Kidney epithelial cell (primary cell): ENCODE results near the gene BTG4. TPM values are rescaled to one million over a fixed set of nuclear protein-coding genes. Genes with fewer than 3 reads are reported as not detected.

Experiments
- DNase-seq: peaks from one replicate; pipeline ENCODE4 v3.0.0-alpha.2; 2010; ENCODE audit warnings: low read depth
- H3K27me3 ChIP-seq: 2 replicates; pipeline ENCODE4 v1.6.0; 2011; ENCODE audit warnings: low read length; ENCODE audit not compliant: control insufficient read depth, insufficient read depth
- H3K36me3 ChIP-seq: 2 replicates; pipeline ENCODE4 v1.5.1; 2011; ENCODE audit warnings: low read length; ENCODE audit not compliant: control insufficient read depth, insufficient read depth
- H3K4me3 ChIP-seq: 2 replicates; pipeline ENCODE4 v1.5.1; 2011; ENCODE audit warnings: low read depth, mild to moderate bottlenecking, control low read depth, low read length
- total RNA-seq: library from RNA; depleted of rRNA; stranded (reverse); fragments of >200 nt; gene quantifications from 2 replicates; pipeline ENCODE4 v1.2.3, GENCODE V29; 2015
- TF ChIP-seq, protein P1 (sequence below): IDR thresholded peaks from 2 replicates; pipeline ENCODE4 v1.5.1; 2011; ENCODE audit warnings: mild to moderate bottlenecking, moderate library complexity, low read length, control low read depth, inconsistent platforms; ENCODE audit not compliant: insufficient read depth, poor library complexity, severe bottlenecking

The BTG4 gene
- total RNA-seq, 1 donor from 2014 or later, result 0.08 TPM

DNA sequence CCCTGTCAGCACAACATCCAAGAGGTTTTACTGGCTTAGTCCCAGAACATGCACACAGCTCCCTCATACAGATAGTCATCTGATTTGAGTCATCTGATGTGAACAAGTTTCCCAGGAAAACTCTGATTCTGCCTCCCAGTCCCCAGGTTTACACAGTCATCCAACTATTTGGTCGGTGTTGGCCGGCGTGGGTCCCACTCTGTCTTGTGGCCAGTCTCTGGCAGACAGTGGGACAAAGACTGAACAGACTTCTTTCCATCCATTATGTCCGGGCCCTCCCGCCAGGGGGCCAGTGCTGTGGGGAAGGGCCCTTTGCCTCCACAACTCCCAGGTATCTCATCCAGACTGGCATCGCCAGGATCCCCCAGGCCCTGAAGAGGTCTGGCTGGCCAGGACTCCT lies 60.0 kb downstream of the BTG4 start:
- H3K36me3 ChIP-seq, result no peaks in the 10 kb centered on the region
- TF ChIP-seq, protein P1, sequence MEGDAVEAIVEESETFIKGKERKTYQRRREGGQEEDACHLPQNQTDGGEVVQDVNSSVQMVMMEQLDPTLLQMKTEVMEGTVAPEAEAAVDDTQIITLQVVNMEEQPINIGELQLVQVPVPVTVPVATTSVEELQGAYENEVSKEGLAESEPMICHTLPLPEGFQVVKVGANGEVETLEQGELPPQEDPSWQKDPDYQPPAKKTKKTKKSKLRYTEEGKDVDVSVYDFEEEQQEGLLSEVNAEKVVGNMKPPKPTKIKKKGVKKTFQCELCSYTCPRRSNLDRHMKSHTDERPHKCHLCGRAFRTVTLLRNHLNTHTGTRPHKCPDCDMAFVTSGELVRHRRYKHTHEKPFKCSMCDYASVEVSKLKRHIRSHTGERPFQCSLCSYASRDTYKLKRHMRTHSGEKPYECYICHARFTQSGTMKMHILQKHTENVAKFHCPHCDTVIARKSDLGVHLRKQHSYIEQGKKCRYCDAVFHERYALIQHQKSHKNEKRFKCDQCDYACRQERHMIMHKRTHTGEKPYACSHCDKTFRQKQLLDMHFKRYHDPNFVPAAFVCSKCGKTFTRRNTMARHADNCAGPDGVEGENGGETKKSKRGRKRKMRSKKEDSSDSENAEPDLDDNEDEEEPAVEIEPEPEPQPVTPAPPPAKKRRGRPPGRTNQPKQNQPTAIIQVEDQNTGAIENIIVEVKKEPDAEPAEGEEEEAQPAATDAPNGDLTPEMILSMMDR, result no peak
- H3K27me3 ChIP-seq, result peaks cover 7% of the 10 kb centered on the region
- DNase-seq, result no peak
- H3K4me3 ChIP-seq, result no peak overlapping the region

DNA sequence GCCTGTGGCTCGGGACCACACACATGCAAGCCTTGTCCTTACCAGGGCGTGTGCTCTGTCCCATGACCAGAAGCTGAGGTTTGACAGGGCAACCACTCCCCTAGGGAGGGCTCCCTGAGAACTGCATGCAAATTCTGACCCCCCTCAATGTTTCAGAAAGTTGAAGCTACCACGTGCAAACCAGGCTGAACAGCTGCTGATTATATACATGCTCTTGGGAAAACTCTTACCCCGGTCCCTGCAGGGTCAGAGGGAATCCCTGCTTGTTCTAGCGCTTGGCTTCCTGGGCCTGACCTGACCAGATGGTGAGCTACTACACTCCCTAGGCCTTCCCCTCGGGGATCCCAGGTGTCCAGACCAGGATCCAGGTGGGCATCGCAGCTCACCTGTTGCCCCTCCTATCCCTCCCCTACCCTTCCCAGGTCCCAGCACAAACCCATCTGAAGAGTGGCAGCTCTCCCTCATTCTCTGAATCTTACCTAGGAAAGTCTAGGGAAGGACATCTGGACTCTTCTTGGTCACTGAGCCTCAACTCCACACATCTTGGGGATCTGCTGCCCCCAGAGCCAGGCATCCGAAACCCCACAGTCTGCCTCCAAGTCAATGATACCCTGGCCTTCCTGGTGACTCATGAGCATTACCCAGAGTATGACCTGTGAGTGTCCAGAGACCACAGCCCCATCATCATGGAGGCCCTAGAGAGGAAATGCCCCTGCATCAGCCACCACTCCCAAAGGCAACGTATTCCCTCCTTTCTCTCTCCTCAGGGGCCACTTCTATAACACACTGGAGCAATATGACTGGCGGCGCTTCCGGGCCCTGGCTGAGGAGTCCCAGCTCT lies 61.5 kb downstream of the BTG4 start:
- DNase-seq, result no peak
- TF ChIP-seq, protein P1, result no peak

DNA sequence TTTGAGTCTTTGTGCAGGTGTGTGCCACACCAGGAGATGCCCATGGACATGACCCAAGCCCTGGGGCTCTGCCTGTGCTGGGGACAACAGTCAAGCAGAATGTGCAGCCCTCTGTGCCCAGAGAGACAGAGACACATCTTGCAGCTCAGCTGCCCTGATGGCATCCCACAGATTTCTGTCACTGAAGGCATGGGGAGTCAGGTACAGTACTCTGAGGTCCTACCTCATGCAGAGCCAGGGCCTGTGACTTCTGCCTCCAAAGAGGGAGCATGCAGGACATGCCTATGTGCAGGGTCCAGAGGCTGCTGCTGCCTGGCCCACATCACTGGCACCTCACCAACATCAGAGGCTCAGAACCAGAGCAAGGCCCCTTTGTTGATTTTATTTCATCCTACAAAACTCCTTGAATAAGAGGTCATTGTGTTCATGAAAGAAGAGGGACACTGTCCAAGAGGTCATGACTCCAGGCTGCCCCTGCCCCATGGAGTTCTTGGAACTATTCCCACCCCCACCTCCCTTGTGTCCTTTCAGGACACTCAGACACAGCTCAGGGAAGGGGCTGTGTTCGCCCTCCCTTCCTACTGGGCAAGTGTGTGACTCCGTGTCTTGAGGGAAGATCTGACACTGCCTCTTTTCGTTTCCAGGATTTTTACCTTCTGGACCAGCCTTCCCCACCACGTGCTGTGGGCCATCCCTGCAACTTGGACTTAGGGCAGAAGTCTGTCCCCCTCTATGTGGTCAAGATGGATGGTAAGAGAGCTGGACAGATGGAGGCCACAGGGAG lies 62.3 kb downstream of the BTG4 start:
- peaks cover 5% of the 10 kb centered on the region for H3K27me3 ChIP-seq
- no peak overlapping the region for H3K4me3 ChIP-seq
- DNase-seq, result no peak
- no peaks in the 10 kb centered on the region for H3K36me3 ChIP-seq
- TF ChIP-seq, protein P1, result no peak

More for the DNA sequence above, 61.5 kb downstream of the BTG4 start:
- no peaks in the 10 kb centered on the region for H3K36me3 ChIP-seq
- H3K27me3 ChIP-seq, result peaks cover 7% of the 10 kb centered on the region
- no peak overlapping the region for H3K4me3 ChIP-seq

DNA sequence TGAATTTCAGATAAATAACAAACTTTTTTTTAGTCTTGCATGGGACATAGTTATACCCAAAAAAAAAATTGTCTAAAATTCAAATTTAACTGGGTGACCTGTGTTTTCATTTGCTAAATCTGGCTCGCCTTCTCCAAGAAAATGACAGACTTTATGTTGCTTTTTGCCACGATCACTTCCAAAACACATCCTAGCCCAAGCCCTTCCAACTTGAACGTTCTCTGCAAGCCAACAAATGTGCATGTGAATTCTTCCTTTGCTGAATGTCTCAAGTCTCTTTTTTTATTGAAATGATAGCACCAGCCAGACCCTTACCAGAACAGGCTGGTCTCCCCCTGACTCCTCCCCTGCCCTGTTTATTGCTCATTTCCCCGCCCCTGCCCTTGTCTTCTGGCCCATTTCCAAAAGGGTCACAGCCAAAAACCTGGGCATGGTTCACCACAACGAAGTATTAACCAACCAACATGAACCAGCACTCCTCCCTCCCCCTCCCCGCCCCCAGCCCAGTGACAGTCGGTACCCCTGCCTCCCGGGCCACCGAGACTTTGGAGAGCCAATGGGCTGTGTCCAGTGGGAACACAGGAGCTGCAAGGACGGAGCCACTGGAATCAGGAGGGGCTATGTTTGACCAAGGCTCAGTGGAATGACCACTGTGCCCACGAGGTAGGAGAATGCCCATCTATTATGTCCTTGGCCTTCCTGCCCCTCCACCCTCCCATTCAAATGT lies 63.2 kb downstream of the BTG4 start:
- Histone ChIP-seq H3K27me3 (peaks cover 5% of the 10 kb centered on the region), H3K4me3 (no peak overlapping the region), H3K36me3 (no peaks in the 10 kb centered on the region)
- DNase-seq, result no peak
- TF ChIP-seq, protein P1, result no peak

DNA sequence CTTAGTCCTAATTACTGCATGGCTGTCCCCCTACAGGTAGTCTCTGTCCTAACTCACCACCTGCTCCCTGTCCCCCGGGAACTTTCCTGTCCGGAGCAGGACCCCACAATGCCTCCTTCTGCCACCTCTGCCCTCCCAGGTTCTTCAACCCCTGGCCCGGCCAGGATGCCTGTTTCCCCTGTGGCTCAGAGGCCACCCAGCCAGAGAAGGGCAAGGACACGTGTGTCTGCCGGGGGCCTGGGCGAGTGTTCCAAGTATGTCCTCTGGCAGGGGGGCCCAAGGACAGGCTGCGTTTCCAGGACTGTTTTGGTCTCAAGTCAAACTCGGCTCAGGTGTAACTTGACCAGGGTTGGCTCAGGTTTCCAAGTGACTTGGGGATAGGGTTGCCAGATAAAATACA lies 63.8 kb downstream of the BTG4 start:
- TF ChIP-seq, protein P1, result no peak
- no peaks in the 10 kb centered on the region for H3K36me3 ChIP-seq
- no peak overlapping the region for H3K4me3 ChIP-seq
- DNase-seq, result no peak
- H3K27me3 ChIP-seq, result peaks cover 3% of the 10 kb centered on the region
